NOMO-1 treated with dmso at 0.1 percent for 144 hours (cell line): ENCODE results near the gene VPS13D.

ENCODE experiments used
- DNase-seq: peaks from one replicate; lab custom pipeline; 2025; ENCODE audit not compliant: unreplicated experiment; lab: John Stamatoyannopoulos, UW

Gene VPS13D

DNA sequence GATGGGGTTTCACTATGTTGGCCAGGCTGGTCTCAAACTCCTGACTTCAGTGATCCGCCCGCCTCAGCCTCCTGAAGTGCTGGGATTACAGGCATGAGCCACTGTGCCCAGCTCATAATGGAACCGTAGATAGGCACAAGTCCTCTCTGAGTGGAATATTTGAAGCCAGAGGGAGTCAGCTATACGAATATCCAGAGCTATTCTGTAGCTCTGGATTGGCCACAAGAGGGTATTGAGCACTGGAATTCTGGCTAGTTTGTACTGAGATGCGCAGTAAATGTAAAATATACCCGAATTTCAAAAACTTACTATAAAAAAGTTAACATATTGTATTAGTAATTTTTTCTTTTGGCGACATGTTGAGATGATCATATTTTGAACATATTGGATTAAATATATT is 851 bp upstream of the VPS13D start:
- no peak for DNase-seq

DNA sequence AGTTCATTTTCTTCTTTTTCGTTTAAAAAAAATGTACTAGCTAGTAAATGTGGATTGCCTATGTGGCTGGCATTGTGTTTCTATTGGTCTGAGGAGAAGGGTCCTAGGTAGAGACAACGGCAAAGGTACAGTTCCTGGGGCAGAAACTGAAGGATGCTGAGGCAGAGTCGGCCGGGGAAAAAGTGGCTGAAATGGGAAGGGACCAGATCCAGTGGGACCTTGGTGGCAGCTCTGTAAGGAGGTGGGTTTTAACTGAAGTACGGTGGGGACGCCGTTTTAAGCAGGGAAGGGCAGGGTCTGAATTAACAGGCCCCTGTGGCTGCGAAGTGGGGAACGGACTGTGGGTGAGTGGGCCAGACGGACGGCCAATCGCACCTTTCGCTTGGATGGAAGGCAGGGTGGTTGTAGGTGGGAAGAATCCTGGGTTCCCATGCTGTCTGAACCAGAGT is 420 bp upstream of the VPS13D start:
- no peak for DNase-seq

DNA sequence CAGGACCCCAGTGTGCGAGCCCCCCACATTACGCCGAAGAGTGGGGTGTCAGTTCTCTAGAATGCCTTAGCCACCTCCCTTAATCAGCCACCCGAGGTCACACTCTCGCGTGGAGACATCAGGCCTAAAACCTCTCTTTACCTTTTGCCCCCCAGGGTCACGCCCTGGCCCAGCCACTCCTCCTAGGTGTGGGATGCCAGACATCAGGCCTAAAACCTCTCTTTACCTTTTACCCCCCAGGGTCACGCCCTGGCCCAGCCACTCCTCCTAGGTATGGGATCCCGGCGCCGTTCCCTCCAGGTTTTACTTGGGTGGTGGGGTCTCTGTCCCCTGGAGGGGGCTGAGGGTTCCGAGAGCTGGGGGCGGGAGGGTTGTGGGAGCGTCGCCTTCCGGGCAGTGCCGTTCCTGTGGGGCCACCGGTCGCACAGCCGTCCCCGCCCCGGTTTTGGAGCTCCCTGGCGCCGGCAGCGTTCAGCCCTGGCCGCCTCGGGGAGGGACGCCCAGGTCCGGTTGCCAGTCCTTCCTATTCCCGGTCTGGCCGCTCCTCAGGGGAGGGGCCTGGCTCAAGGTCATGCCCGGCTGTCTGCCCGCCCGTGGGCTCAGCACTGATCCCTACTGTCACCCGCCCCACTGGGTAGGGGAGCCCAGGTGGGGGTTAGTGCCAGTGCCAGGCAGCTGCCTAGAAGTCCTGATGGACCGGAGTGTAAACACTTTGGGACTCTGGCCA is 882 bp downstream of the VPS13D start:
- DNase-seq: no peak

DNA sequence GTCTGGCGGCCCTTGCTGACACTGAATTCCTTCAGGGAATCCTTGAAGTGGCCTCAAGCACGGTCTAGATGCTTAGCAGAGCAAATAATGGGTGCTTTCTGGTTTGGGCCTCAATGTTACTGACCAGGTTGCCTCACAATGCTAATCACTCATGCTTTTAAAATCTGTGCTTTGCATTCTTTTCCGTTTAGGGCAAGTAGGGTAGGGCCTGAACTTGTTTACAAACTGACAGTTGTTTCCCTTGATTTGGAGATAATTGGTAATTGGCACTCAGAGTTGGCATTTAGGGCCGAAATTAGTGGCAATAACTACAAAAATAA is 1.4 kb downstream of the VPS13D start:
- no peak for DNase-seq

DNA sequence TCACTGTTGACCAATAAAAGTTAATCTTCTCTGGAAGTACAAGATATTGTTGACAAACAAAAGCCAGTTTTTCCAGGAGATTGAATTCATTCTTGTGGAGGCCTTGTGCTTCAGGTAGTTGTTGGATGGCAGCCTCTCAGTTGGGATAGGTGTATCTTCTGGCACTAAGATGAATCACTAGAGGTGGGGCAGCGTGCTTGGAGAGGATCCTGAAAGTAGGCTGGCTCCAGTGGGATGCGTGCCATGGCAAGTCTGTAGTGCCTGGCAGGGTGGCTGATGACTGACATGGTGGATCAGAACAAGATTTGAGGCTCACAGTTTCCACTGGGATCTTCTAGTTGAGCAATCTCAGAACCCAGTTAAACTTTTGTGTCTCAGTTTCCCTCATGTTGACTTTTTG is 2.4 kb downstream of the VPS13D start:
- no peak for DNase-seq

DNA sequence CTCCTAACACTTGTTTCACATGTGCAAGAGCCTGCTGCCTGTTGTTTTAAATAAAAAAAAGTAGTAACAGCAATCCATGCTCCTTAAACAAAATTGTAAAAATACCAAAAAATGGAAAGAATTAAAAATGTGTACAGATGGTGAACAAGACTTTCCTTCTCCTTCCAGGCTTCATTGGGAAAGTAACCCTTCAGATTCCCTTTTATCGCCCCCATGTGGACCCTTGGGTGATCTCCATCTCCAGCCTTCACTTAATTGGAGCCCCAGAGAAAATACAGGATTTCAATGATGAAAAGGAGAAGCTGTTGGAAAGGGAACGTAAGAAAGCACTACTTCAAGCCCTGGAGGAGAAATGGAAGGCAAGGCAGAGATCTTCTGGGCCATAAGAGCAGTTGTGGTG is 14.2 kb downstream of the VPS13D start:
- no peak for DNase-seq

DNA sequence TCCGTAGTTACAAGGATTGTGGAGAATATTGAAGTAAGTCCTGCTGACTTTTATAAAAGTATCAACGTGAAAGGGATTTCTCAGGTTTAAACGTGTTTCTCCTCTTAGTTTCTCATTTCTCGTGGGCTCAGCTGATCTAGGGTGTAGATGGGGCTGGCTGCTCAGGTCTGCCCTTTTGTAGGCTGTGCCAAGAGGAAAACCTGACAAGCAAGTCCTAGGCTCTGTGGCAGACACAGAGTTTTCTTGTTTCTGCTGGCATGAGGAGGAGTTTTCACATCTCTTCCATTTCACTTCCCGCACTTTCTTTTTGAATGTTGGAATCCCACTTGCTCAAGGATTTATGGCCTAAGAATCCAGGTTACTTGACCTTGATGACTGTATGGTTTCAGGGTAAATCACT is 14.8 kb downstream of the VPS13D start:
- DNase-seq: no peak

DNA sequence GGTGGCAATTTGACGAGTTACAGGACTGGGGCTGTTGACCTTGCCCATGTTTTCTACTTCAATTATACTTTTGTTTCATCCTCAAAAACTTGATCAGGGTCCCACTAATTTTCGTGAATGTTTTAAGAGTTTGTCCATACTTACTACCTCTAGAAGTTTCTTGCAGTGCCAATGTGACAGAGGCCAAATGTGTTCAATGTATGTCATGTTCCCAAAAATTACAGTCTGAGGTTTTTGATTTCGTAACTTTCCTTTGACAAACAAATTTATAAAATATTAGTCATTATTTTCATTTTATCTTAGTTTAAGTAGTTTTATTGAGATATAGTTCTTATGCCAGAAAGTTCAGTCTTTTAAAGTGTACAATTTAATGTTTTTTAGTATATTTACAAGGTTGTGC is 15.3 kb downstream of the VPS13D start:
- no peak for DNase-seq

DNA sequence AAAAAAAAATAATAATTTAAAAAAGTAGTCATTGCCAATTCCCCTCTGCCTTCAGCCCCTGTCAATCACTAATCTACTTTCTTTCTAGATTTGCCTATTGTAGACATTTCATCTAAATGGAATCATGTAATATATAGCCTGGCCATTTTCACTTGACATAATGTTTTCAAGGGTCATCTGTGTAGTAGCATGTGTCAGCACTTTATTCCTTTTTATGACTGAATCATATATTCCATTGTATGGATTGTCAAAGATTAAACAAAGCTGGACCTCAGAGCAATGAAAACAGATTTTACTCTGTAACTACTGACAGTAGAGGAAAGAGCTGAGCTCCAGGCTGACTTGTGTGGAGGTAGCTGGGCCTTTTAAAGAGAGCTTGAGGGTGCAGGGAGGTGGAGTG is 15.9 kb downstream of the VPS13D start:
- no peak for DNase-seq

DNA sequence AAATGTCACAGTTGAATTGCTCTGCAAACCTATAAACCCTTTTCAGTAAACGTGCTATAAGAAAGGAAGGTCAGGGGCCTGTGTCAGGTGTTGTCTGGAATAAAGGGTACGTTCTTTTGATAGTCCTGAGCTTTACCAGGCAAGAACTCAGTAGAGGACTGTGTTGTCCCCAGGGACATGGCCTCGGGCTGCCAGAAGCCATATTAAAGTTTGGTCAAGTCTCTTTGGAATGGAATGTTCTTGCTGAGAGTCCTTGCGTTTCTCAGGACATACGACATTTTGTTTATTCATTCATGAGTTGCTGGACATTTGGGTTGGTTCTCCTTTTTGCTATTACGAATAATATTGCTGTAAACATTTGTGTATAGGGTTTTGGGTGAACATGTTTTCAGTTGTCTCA is 16.8 kb downstream of the VPS13D start:
- no peak for DNase-seq

DNA sequence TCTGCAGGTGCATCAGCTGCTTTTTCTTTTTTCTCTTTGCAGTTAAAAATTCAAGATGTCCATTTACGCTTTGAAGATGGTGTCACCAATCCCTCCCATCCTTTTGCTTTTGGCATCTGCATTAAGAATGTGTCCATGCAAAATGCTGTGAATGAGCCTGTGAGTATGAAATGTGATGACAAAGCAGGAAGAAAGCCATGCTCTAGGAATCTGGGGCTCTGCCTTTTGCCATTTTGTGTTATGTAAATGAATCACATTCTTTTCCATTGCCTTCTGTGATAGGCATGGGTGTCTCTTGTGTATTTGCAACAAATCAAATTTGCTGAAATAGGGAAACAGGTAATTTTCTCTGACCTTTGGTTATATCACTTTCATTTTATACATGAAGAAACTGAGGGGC is 19.4 kb downstream of the VPS13D start:
- no peak for DNase-seq

DNA sequence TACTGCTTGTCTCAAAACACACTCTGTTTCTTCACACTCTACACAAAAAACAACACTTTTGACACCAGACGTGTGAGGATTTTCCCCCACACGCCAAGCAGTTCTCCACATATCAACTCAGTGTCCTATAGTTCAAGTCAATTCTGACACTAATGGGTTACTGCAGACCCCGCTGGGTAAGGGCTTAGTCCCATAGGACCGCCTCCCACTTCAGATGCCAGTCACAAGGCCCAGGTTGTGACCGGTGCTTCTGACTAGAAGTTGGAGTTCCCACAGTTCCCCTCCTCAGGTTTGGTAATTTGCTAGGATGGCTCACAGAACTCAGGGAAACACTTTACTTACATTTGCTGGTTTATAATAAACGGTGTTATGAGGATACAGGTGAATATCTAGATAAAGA is 19.9 kb downstream of the VPS13D start:
- no peak for DNase-seq

DNA sequence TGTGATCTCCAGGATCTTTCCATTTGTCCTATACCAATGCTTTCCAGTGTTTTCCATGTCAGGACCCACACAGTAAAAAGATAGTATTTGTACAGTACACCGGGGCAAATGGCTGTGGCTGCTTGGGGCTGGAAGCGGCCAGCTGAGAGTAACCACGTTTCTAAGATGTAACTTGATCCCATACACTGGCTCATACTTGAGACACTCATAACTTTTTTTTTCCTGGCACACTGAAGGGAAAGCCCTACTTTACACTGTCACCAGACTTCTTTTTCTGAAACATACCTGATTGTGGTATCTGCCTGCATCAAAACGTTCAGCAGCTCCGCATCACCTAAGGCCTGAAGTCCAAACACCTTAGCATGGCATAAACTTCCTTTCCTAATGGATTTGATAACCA is 21.6 kb downstream of the VPS13D start:
- no peak for DNase-seq

DNA sequence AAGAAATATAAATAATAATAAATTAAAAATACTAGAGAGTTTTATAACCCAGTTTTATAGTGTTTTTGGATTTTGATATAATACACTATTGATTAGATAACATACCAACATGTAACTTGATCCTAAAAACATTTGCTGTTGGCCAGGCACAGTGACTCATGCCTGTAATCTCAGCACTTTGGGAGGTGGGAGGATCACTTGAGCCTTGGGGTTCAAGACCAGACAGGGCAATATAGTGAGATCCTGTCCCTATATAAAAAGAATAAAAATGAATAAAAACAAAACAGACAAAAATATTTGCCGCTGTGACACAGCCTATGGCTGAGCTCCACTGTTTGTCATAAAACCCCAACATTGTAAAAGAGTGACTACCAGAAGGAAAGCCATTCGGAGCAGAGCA is 26.1 kb downstream of the VPS13D start:
- no peak for DNase-seq

DNA sequence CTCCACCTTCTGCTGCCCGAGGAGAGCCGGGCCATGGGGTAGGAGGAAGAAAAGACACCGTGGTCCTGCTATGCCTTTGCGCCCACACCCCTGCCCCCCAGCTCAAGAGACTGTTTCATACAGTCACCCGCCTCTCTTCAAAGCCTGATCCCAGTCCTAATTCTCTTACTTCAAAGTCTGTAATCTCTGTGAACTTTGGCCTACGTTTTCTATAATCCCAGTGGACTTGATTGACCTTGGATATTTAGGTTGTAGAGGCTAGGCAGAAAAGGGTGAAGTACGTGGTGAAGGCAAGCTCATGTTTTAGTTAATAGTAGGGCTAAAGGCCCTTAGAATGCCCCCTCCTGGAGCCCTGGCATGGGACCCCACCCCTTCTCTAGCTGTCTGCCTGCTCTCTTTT is 28.4 kb downstream of the VPS13D start:
- DNase-seq: no peak

DNA sequence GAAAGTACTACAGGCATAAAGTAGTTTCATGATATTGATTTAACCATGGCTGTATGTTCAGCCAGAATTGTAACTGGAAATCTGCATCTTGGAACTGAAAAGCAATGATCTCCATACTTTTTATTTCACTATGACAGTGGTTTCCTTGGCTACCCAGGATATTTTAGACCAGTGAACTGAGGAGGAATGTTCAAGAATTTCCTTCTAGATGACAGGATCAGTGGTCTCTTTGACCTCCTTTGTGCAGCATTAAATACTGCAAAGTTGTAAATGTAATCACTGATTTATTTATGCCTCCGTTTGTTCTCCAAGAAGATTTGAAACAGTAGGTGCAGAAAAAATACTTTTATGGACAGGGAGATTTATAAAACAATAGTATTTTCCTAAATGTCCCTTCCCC is 39.5 kb downstream of the VPS13D start:
- no peak for DNase-seq

DNA sequence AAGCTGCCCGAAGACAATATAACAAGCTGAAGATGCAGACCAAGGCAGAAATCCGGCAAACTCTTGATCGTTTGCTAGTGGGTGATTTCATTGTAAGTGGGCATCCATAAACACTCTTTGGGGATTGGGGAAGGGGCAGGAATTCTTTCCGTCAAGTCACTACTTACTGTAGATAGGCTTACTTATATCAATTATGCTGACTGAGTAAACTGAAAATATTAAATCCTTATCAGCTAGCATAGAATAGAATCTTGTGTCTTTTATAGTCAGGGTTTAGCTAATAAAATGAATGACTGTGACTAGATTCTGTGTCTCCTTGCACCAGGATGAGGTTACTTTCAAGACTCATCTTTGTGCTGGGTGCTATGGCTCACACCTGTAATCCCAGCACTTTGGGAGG is 41.2 kb downstream of the VPS13D start:
- DNase-seq: no peak

DNA sequence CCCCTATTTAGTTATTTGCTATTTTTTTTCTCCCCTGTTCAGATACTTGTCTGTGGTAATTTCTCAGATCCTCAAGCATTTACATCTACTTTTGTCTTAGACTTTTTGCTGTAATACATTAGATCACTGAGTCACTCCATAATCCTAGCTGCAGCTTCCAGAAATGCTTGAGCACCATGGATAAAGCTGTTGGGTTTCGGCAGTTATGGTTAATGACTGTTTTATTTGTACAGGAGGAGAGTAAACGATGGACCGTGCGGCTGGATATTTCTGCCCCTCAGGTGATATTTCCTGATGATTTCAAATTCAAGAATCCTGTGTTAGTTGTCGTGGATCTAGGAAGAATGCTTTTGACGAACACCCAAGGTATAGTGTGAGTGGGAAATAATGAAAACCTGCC is 42.9 kb downstream of the VPS13D start:
- DNase-seq: no peak

DNA sequence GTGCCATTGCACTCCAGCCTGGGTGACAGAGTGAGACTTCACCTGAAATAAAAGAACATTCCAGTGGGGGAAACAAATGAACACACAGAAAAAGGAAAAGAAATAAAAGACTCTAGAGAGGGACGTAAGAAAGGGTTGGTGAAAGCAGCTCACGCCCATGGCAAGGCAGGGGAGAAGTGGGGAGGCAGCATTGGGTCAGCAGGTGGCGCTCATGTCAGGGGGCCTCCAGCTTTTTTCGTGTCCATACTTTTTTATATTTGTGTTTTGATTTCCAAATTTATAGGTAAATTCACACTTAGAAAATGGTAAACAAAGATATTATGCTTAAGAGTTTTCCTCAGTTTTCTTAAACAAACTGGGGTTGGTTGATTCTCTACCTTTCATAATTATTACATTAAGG is 45.5 kb downstream of the VPS13D start:
- no peak for DNase-seq

DNA sequence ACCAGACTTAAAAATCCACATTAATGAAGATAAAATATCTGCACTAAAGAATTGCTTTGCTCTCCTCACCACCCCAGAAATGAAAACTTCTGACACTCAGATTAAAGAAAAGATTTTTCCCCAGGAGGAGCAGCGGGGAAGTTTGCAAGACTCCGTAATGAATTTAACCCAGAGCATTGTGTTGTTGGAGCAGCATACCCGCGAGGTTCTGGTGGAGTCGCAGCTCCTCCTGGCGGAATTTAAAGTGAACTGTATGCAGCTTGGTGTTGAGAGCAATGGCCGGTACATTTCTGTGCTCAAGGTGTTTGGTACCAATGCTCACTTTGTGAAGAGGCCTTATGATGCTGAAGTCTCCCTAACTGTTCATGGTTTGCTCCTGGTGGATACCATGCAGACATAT is 46.4 kb downstream of the VPS13D start:
- no peak for DNase-seq

DNA sequence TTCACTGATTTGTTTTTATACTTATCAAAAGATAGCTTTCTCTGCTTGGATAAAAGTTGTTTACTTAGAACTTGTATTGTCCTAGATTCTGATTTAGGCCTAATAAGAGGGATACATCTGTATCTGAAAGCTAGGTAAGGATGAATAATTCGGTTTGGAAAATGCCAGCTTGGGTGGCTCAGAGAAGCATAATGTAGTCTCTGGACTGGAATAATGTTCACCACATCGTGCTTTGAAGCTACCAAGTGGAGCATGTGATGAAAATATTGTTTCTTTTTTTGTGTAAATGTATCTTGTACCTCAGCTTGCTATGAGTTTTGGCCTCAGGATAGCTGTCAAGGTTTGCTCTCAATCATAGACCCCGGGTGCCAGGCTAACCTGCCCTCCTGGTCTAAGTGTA is 49.2 kb downstream of the VPS13D start:
- no peak for DNase-seq

DNA sequence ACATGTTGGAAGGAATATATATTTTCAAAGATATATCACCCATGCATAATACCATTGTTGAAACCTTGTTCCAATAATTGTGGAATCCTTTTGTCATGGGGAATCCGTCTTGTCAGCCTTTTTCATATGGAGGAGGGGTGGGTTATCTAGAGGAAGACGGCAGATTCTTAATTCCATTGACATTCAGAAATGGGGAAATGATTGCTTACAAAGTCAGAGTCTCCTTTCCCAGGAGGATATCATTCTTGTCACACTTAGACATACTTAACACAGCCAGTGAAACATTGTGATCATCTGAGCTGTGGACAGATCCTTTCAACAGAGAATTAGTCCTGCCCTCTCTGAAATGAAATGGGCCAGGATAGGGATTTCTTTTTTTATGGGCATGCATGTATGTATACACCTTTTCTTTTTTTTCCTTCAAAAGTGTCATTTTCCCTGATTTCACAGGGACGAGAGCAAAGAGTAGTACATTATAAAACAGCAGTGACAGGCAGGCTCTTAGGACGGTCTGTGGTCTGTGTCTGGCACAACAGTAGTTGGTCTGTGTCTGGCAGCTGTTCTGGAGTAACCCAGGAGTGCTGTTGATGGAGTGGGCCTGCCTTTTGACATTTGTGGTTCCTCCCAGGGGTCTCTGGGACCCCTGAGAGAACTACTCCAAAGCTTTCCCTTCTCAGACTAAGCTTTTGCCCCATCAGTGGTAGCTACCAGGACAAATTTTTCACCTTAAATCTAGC is 50.1 kb downstream of the VPS13D start:
- no peak for DNase-seq

DNA sequence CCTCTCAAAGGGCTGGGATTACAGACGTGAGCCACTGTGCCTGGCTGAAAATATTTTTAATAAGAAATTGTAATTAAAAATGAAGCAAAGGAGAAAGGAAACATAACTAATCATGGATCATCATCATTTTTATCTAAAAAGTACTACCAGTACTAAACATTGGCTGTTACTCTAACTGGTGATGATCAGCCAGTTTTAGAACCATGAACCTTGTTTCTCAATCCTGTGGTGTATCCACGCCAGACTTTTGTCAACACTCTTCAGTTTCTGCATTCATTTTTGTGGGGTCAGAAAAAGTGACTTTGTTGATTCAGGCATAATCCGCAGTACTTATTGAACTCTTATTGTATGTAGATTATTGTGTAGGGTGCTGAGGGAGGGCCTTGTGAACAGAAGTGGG is 52.3 kb downstream of the VPS13D start:
- DNase-seq: no peak
